GM13976 (cell line): ENCODE data around the gene SACM1L.

Experiments
- DNase-seq: peaks from one replicate; pipeline ENCODE4 v3.0.0; 2012; ENCODE audit warnings: low spot score
- CTCF ChIP-seq: IDR thresholded peaks from 2 replicates; pipeline ENCODE4 v1.5.1; 2012; ENCODE audit warnings: borderline replicate concordance, mild to moderate bottlenecking; ENCODE audit not compliant: insufficient read depth; ENCODE audit errors: extremely low read depth, missing control alignments, control extremely low read depth
- in situ Hi-C: fragments of 300-500 bp; cut with MboI; formaldehyde crosslinking; loops from one replicate; pipeline ENCODE4 v1.12.0; 2022; ENCODE audit warnings: low sequenced_read_pairs, mixed read lengths, inconsistent platforms; ENCODE audit not compliant: unreplicated experiment

SACM1L gene

GRCh38 chr3:45644063-45644790, 45.0 kb upstream of the SACM1L start:
- DNase-seq, result no peak
- in situ Hi-C loops, result no loop called here
- TF ChIP-seq CTCF, result no peak

GRCh38 chr3:45644791-45645201, 44.4 kb upstream of the SACM1L start:
- no peak for TF ChIP-seq CTCF
- DNase-seq, result no peak
- in situ Hi-C loops, result no loop called here

GRCh38 chr3:45646051-45646585, 43.1 kb upstream of the SACM1L start:
- no peak for TF ChIP-seq CTCF
- in situ Hi-C loops, result no loop called here
- no peak for DNase-seq

GRCh38 chr3:45647148-45647619, 42.0 kb upstream of the SACM1L start:
- no peak for DNase-seq
- TF ChIP-seq CTCF, result no peak
- in situ Hi-C loops, result no loop called here

- in situ Hi-C loops, result loop anchor here (25.0 kb wide), 2 partner anchors 441 to 616 kb away; partner anchors contain the start of gene CLEC3B
Measured at GRCh38 chr3:45653205-45653604, 36.0 kb upstream of the SACM1L start.

GRCh38 chr3:45654397-45654944, 34.7 kb upstream of the SACM1L start:
- DNase-seq, result no peak
- in situ Hi-C loops, result loop anchor here (25.0 kb wide), 2 partner anchors 442 to 617 kb away; partner anchors contain the start of gene CLEC3B
- TF ChIP-seq CTCF, result no peak

More at GRCh38 chr3:45653205-45653604, 36.0 kb upstream of the SACM1L start:
- TF ChIP-seq CTCF, result no peak
- DNase-seq, result no peak
